NCI-H2196 (cell line): ENCODE data around the gene CHST8.
"Not testable (repeated sequence)": the region's sequence is repeated elsewhere in the genome, so short reads cannot be mapped to it uniquely, and the experiment has no call there.

Experiments used
- DNase-seq: peaks from one replicate; lab custom pipeline; 2025; ENCODE audit not compliant: unreplicated experiment; lab: John Stamatoyannopoulos, UW

Gene CHST8

DNA sequence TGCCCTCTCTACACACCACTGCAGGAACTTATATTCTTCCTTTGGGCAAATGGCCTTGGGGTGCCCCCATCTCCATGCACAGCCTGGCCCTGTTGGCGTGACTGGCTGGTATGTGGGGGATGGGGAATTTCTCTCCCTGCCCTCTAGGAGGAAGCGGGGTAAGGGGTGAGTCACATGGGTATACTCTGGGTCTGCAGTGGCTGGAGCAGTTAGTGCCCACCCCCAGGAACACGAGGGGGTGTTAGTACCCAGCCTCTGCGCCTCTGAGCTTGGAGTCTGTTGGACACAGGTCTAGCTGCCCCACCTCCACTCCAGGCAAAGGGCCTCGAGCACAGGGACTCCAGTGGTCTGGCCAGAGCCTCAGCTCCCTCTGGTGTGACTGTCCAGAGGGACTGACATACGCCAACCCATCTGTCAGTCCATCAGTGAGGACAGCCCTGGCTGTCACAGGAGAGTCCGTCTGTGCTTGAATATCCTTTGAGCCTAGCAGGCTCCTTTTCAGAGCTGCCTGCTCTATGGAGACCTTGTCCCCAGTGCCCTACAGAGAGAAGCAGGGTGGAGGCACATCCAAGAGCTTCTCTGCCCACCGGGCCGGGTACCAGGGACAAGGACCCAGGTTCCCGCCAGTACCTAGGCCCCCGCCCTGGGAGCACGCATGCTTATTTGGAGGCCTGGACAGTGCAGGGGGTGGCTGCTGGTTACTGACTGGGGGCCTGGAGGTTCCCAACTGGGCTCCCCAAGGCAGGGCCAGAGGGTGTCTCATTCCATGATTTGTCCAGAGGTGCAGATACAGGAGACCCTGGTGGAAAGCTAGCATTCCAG is 66.6 kb downstream of the CHST8 start:
- no peak for DNase-seq

DNA sequence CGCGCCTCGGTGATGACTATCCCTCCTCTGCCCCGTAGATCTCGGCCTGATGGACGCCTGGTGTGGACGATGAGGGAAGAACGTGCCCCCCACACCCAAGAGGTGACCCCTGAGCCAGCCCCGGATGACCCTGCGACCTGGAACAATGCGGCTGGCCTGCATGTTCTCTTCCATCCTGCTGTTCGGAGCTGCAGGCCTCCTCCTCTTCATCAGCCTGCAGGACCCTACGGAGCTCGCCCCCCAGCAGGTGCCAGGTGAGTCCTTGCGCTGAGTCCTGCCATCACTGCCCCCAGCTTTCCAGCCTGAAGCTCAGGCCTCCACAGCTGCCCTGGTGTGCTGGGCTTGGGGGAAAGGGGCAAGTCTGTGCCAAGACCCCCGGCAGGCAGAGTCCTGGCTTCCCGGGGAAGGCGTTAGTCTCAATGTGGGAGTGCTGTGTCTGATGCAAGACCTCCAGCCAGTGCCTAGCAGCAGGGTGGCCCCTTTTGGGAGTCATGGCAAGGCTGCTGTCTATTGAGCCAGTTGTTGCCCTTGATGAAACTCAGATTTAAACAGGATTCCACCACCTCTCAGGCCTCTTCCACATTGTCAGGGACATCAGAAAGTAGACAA is 67.5 kb downstream of the CHST8 start:
- DNase-seq, result no peak

DNA sequence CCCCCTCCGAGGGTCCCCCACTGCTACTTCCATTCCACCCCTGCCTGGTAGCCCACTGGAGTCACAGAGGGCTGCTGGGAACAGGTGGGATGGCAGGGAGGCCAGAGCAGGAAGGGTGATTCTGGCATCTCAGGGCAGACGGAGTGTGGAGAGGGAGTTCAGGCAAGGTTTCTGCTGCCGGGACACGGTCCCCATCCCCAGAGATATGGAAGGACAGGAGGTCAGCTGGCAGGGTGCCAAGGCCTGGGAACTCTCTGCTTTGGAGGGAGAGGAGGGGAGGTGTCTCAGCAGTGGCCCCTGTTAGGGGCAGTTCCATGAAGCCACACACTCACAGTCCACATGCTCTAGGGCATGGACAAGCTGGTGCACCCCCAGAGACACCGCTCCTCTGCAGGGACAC is 68.1 kb downstream of the CHST8 start:
- no peak for DNase-seq

DNA sequence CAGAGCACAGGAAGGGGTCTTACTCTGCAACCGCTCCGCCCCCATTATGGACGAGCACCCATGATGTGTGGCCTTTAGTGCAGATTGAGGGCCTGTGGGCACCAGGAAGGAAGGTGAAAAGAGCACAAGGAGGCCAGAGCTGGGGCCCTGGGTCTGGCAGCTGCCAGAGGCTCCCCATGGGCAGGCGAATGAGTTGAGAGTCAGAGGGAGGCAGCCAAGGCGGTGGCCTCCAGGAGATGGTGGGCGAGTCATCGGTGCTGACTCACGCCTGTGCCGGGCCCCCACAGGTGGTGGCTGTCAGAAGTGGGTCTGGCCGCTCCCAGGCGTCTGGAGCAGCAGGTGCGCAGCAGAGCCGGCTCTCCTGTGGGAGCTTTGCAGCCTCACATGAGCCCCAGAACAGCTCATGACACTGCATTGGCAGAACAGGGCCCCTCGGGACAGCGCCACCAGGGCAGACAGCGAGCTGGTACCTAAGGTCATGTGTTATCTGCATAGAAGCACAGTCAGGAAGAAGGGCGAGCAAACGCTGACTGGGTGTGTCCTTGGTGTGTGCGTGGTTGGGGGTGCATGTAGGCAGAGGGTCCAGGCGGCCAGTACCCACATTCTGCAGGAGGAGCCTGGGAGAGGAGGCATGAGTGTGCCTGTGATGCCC is 68.8 kb downstream of the CHST8 start:
- peak; percentile 31 for DNase-seq

DNA sequence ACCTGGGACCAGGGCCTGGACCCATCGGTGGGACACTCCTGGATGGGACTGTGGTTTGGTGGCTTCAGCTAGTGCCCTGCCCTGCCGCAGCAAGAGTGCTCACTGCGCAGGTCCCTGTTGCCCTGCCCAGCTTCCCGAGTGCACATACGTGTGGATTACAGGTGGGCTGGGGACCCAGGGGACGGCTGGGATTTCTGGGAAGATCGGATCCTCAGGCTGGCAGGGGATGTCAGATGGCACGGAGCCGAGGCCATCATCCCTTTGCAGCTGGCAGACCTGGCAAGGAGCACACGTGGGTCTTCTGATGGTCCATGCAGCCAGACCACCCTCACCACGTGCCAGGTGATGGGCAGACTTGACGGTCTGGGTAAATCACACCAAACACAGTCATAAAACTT is 69.3 kb downstream of the CHST8 start:
- no peak for DNase-seq

DNA sequence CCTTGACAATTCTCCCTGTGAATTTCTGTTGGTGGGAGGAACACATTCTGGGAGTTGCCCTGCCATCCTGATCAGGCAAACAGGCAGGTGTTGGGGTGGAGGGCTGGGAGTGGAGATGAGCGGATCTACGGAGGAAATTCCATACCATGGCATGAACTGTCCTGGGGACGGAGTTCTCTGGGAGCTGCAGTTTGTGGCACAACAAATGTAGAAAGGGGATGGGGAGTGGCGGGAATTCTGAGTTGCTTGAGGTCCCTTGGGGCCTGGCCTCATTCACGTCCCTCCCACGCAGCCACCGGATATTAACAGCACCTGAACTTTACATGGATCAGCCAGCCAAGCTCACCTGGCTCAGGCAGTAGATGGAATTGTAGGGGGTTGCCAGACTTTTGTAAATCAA is 70.0 kb downstream of the CHST8 start:
- DNase-seq, result no peak

DNA sequence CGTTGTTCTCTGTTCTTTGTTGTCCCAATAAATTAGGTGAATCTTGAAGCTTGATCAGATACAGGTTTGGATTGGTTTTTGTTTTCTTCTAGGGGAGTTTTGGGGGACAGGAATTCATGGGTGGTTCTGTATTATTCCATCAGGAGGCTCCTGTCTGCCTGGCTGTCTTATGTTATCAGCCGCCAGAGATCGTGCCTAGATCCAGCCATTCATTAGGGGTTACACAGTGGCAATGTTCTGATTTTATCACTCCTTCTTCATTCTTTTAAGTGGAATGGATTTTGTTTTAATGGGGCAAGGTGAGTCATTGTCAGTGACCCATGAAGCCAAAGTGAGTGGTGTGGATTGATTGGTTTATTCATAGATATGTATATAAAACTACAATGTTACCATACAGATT is 71.9 kb downstream of the CHST8 start:
- no peak for DNase-seq

DNA sequence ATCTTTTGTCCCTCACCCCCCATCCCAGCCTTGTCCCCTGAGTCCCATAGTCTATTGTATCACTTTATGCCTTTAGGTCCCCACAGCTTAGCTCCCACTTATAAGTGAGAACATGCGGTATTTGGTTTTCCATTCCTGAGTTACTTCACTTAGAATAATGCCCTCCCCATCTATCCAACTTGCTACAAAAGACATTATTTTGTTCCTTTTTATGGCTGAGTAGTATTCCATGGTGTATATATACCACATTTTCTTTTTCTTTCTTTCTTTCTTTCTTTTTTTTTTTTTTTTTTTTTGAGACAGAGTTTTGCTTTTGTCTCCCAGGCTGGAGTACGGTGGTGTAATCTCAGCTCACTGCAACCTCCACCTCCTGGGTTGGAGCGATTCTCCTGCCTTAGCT is 73.8 kb downstream of the CHST8 start:
- not testable (repeated sequence) for DNase-seq

DNA sequence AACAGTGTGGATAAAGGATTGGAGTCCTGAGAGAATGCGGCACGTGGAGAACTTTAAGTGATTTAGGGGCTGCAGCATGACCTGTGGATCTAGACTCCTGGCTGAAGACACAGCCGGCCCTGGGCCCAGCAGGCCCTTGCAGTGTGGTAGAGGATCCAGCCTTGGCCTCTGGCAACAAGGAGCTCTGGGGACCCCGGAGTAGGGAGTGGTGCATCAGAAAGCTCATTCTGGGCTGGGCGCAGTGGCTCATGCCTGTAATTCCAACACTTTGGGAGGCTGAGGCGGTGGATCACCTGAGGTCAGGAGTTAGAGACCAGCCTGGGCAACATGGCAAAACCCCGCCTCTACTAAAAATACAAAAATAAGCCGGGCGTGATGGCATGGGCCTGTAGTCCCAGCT is 76.0 kb downstream of the CHST8 start:
- no peak for DNase-seq

DNA sequence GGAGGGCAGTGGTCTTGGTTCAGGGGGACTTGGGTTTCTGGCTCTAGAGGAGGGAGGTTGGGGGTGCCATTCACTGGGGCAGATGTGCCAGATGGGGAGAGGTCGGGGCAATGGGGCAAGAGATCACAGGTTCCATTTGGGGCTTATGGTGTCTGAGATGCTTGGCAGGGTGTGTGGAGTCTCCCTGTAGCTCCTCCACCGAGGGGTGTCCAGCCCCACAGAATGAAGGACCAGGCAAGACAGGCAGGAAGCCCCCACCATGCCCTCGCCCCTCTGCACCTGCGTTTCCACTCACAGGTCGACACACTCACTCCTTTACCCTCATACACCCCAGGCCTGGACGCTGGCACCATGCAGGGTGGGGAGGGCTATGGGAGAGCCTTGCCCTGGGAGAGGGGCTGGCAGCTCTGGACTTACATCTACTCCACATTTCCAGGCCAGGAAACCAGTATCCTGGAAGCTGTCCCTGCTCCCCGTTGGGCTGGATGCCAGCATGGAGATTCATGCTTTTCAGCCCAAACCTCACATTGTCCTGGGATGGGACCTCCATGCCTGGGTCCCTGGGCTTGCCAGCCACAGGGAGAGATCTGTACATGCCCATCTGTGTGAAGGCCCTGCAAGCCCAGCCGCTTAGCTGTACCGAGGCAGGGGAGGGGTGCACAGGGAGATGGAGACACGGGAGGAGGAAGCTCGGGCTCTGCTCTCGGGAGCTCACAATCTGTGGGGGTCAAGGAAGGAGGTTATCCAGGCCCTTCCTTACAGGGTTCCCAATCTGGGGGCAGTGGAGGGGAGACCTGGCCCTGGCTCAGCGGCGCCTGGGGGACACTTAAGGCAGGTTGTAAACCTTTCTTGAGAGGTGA is 77.1 kb downstream of the CHST8 start:
- DNase-seq, result no peak

DNA sequence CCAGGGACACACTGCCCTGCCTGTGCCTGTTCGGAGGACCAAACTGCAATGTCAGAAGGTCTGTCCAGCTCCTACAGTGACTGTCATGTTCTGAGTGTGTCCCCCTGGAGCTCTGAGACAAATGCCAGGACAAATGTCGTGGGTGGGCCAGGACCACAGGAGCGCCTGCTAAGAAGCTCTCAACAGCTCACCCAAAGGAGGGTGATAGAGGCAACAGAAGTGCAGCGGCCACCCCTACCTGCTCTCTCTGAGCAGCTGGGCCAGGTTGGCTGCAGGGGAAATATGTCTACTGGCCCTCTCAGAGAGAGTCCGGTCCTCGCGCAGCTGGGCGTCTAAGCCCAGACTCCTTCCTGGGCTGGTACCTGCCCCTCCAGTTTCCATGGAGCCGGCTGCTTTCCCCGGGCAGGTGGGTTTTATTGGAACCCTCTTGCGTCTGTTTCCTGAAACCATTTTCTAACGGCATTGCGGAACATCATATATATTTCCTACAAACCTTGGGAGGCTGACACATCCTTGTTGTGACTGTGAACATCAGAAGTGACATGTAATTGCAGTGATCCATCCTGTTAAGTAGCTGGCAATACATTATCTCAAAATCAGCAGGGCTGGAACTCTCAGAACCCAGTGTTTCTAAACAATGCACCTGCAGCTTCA is 78.1 kb downstream of the CHST8 start:
- no peak for DNase-seq

DNA sequence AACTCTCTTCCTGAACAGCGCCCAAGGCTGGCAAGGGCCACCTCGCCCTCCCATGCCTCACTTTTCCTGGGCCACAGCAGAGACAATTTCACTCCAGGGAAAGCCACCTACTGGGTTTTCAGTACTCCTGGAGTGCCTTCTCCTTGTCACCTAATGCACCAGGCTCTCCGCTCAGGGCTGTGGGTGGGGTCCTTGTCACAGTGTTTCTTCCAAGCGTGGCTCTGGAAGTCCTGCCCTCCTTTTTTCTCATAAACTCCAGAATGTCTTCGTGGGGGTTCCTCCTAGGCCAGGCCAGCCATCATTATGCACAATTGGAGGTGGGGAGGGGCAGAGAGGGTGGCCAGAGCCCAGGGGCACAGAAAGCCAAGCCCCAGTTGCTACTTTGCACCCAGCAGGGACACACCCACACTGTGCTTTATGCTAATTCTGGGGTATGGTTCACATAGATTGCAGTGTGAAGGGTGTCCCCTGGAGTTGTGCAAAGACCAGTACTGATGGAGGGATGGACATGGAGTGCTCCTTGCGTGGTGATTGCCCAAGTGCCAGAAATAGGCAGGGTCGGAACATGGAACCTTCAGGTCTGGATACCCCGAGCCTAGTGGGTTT is 78.8 kb downstream of the CHST8 start:
- DNase-seq, result no peak

DNA sequence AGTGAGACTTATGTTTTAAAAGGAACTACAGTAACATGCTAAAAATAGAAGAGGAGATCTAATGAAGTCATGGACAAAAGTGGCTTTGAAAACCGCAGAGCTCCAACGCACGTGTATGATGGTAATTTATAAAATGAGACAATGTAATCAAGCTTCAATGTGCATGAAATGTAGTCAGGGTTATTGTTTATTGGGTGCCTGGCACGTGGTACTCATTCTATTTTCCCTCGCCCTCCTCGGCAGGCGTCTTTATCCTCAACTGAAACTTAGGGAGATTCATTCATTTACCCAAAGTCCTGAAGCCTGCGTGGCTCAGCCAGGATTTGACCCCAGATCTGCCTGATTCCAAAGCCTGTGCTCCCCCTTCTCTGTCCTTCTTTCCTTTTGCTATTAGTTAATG is 79.8 kb downstream of the CHST8 start:
- DNase-seq, result no peak

DNA sequence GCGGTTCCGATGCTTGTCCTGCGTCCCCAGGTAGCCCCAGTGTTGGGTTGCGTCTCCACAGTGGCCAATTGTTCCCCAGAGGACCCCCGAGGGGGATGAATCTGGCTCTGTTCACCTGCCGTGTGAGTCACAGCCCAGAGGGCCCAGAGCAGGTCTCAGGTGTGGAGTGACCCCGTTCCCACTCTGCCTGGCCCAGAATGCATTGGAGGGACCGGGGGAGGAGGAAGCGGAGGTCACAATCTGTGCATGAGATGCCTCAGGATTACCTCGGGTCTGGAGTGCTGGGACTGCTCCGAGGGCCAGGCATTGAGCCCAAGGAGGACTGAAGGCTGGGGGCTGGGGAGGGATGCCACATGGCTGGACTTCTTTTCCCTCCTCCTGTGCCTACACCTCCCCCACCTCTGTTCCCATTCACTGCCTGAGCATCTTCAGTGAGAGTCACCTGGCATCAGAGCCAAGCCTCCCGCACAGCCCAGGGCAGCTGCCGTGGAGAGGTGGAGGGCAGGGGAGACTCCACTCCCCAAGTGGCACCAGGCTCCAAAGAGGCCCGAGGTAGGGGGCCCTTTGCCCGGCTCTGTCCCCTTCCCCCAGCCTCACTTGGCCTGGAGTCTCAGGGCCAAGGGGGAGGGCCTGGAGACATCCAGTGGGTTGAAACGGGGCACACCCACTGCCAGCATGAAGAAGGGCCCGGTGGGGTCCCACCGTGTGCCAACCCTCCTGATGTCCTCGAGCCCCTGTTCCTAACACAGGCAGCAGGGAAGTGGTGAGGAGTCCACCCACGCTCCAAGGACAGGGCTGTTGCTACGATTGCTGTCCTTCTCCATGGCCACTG is 81.1 kb downstream of the CHST8 start:
- DNase-seq, result no peak

DNA sequence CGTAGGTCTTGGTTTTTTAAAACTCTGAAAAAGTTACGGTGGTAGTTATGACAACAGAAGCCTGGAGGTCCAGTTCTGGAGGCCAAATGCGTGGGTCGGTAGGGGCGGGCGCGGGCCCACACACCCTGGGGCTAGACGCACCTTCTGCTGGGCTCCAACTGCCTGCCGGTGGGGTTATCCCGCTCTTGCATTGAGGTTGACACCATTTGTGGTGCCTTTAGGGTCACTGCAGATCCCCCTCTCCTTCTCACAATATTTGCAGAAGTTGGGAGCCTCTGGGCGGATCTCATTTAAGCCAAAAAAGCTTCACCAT is 81.6 kb downstream of the CHST8 start:
- DNase-seq, result no peak

DNA sequence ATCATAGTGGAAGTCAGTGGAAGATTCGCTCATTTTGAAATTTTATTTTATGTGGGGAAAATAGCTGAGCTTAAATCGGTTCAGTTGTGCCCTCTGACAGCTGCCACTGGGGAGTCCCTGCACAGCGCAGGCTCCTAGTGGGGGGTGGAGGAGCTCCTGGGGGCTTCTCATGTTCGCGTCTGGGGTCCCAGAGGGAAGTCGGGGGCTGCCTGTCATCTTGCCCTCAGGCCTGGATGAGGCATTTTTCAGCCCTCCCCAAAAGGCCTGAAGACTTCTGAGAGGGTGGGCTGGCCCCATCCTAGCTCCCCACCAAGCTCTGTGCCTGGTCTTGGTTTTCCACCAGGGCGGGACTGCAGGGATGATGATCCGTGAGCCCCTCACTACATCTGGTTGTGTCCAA is 82.1 kb downstream of the CHST8 start:
- no peak for DNase-seq

DNA sequence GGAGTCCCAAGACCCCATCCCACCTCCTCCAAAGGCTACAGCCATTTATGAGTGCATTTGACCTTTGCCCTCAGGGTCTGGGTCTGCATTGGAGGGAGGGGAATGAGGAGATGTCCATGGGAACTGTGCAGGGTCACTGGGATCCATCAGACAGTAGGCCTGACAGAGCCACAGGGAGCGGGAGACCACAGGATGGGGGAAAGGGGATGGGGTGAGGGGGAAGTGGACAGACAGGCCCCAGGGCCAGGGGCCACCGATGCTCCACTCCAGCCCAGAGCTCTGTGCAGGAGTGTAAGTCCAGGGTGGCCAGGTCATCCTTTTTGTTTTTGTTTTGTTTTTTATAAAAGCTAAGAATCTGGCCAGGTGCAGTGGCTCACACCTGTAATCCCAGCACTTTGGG is 82.5 kb downstream of the CHST8 start:
- no peak for DNase-seq

DNA sequence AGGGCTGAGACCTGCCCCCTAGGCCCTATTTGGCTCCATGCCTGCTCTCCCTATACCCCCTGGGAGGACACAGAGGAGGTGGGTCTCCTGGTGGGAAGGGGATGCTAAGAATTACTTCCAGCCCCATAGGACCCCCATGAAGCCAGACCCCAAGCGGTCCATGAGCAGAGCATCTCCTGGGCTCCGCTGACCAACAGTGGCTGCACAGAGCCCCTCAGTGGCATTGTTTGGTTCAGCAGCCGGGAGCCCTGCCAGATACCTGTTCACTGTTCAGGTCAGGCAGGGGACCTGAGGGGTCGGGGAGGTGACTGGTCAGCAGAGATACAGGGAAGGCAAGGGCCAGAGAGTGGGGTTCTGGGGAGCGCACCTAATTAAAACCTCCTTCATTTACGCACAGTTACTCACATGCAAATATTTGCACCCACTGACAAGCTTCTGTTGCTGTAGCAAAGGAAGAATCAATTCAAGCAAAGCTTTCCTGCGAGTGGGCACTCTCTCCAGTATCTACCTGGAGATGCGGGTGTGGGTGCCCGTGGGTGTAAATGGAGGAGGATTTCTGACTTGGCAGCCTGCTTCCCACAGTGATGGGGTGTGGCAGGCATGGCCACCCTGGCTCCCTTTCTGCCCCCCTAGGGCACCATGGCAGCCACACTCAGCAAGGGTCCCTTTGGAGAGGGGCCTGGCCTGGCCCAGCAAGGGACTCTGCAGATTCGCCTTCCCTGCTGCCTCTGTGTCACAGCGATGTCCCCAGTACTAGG is 83.5 kb downstream of the CHST8 start:
- no peak for DNase-seq

DNA sequence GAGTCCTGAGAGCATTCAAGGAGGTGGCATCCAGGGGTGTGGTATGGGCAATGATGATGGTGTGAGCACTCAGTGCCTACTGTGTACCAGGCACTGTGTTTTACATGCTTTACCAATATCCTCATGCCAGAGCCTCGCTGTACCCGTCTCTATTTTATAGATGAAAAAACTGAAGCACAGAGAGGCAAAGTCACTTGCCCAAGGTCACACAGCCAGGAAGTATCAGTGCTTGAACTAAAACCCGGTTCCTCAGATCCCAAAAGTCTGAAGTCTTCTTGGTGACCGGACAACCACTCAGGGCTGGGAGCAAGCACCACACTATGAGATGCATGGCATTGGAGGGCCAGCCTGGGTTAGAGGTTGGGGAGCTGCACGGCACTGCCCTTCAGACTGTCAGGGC is 84.1 kb downstream of the CHST8 start:
- no peak for DNase-seq
